ENCODE data around the gene GLDC. TPM values are rescaled to one million over a fixed set of nuclear protein-coding genes. Genes with fewer than 3 reads are reported as not detected.

The GLDC gene
- total RNA-seq, 4 donors from 2014 or later, result 2.4 to 7.4 (median 4.8) TPM

DNA sequence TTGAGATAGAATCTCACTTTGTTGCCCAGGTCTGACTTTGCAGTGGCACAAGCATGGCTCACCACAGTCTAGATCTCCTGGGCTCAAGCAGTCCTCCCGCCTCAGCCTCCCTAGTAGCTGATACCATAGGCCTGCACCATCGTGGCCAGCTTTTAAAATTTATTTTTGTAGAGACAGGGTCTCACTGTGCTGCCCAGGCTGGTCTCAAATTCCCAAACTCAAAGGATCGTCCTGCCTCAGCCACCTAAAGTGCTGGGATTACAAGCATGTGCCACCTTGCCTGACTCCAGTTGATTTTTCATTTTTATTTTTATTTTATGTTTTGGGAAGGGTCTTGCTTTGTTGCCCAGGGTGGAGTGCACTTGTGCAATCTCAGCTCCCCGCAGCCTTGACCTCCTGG lies 41.7 kb upstream of the GLDC start:
- Histone ChIP-seq H3K9me3 (no peaks in the 10 kb centered on the region), H3K4me3 (no peak overlapping the region), H3K27ac (no peak overlapping the region), H3K27me3 (no peaks in the 10 kb centered on the region), H3K4me1 (peaks cover 8% of the 10 kb centered on the region), H3K36me3 (no peaks in the 10 kb centered on the region)
- no peak for TF ChIP-seq EP300 (IDR thresholded peaks at IDR 0.05)
- TF ChIP-seq POLR2A (IDR thresholded peaks at IDR 0.05), result no peak
- no peak for TF ChIP-seq POLR2AphosphoS5 (IDR thresholded peaks at IDR 0.05)
- TF ChIP-seq, protein P1, sequence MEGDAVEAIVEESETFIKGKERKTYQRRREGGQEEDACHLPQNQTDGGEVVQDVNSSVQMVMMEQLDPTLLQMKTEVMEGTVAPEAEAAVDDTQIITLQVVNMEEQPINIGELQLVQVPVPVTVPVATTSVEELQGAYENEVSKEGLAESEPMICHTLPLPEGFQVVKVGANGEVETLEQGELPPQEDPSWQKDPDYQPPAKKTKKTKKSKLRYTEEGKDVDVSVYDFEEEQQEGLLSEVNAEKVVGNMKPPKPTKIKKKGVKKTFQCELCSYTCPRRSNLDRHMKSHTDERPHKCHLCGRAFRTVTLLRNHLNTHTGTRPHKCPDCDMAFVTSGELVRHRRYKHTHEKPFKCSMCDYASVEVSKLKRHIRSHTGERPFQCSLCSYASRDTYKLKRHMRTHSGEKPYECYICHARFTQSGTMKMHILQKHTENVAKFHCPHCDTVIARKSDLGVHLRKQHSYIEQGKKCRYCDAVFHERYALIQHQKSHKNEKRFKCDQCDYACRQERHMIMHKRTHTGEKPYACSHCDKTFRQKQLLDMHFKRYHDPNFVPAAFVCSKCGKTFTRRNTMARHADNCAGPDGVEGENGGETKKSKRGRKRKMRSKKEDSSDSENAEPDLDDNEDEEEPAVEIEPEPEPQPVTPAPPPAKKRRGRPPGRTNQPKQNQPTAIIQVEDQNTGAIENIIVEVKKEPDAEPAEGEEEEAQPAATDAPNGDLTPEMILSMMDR (IDR thresholded peaks at IDR 0.05), result no peak
- no peak for DNase-seq (ENCODE audit: low spot score in 2 of 2)
- 92% methylated on average over 4 of the region's 4 CpGs for WGBS

GRCh38 chr9:6686396-6686795 lies 40.9 kb upstream of the GLDC start:
- no peak for TF ChIP-seq POLR2A (IDR thresholded peaks at IDR 0.05)
- no peak for TF ChIP-seq POLR2AphosphoS5 (IDR thresholded peaks at IDR 0.05)
- TF ChIP-seq EP300 (IDR thresholded peaks at IDR 0.05), result no peak
- TF ChIP-seq, protein P1 (IDR thresholded peaks at IDR 0.05), result no peak
- no peaks in the 10 kb centered on the region for H3K36me3 ChIP-seq
- H3K4me1 ChIP-seq, result peaks cover 10% of the 10 kb centered on the region
- H3K27ac ChIP-seq, result no peak overlapping the region
- no peaks in the 10 kb centered on the region for H3K9me3 ChIP-seq
- WGBS, result 42% methylated on average over 3 of the region's 3 CpGs
- DNase-seq (ENCODE audit: low spot score in 2 of 2), result no peak
- H3K27me3 ChIP-seq, result no peaks in the 10 kb centered on the region
- H3K4me3 ChIP-seq, result no peak overlapping the region

DNA sequence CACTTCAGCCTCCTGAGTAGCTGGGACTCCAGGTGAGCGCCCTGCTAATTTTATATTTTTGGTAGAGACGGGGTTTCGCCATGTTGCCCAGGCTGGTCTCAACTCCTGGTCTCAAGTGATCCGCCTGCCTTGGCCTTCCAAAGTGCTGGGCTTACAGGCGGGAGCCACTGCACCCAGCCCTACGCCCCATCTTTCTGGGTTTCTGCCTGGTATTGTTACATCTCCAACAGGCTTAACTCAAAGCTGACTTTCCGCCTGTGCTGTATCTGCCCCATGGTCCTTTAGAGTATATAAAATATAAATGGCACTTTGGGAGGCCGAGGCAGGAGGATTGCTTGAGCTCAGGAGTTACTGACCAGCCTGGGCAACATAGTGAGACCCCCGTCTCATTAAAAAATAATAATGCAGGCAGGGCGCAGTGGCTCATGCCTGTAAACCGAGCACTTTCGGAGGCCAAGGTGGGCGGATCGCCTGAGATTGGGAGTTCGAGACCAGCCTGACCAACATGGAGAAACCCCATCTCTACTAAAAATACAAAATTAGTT lies 36.5 kb upstream of the GLDC start:
- Histone ChIP-seq H3K27me3 (no peaks in the 10 kb centered on the region), H3K27ac (peak overlapping the region; percentile 87), H3K4me3 (peak overlapping the region; percentile 52), H3K9me3 (no peaks in the 10 kb centered on the region), H3K4me1 (peaks cover 10% of the 10 kb centered on the region), H3K36me3 (no peaks in the 10 kb centered on the region)
- TF ChIP-seq POLR2AphosphoS5 (IDR thresholded peaks at IDR 0.05) (no peak), EP300 (IDR thresholded peaks at IDR 0.05) (no peak), POLR2A (IDR thresholded peaks at IDR 0.05) (no peak)
- TF ChIP-seq, protein P1 (IDR thresholded peaks at IDR 0.05), result no peak
- WGBS, result 42% methylated on average over 15 of the region's 15 CpGs
- DNase-seq (ENCODE audit: low spot score in 2 of 2), result no peak

DNA sequence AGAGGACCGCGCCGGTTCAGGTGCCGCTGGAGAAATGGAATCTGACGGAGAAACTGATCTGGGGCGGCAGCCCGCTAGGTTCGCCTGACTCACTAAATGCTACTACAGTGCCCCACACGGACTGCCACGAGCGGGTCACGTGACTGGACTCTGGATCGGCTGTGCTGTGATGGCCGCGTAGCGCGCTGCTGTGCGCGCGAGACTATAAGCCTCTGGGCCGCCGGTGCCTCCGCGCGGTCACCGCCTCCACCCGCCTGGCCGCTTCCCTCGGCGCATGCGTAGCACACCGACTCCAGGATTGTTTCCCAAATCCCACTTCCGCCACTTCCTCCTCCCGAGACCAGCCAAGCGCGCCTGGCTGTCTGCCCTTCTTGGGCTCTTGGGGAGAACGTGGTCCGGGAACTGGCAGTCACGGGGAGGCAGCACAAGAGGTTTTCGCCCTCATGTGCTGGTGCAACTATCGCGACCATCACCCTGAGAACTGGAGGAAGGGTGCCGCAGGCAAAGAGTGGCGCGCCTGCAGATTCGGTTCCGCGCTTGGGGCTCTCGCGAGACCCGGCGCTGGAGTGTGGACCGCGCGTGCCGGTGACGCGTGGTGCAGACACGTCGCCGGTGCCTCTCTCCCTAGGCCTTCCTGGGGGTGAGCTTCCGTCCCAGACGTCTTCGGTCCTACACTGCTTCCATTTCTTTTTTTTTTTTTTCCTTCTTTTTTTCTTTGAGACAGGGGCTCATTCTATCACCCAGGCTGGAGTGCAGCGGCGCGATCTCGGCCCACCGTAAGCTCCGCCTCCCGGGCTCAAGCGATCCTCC lies 35.8 kb upstream of the GLDC start:
- TF ChIP-seq, protein P1 (IDR thresholded peaks at IDR 0.05), result no peak
- TF ChIP-seq POLR2A (IDR thresholded peaks at IDR 0.05) (peak; percentile 24 to 67), POLR2AphosphoS5 (IDR thresholded peaks at IDR 0.05) (peak in 2 of 3 donors; percentile 61 to 95), EP300 (IDR thresholded peaks at IDR 0.05) (no peak)
- DNase-seq (ENCODE audit: low spot score in 2 of 2), result peak; percentile 97 to 98
- H3K27ac ChIP-seq, result peak overlapping the region; percentile 87
- H3K4me3 ChIP-seq, result peak overlapping the region; percentile 52
- H3K27me3 ChIP-seq, result no peaks in the 10 kb centered on the region
- peaks cover 7% of the 10 kb centered on the region for H3K4me1 ChIP-seq
- 0% methylated on average over 43 of the region's 72 CpGs for WGBS
- no peaks in the 10 kb centered on the region for H3K9me3 ChIP-seq
- H3K36me3 ChIP-seq, result no peaks in the 10 kb centered on the region

DNA sequence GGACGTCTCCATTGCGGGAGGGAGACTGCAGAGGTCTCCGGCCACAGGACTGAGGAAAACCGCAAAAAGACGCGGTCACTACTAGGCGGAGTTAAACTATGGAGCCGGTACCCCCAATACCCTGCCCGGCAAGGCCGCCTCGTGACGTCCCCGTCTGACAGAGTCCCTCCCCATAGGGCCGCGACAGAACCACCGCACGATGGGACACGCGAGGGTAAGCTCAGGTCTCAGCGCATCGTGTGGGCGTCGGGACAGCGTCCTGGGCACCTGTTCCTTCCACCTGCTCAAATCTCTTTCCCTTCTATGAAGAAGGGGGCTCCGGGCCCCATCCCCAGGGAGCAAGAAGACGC lies 35.2 kb upstream of the GLDC start:
- DNase-seq (ENCODE audit: low spot score in 2 of 2), result peak in 1 of 2 donors; percentile 90
- Histone ChIP-seq H3K27me3 (no peaks in the 10 kb centered on the region), H3K9me3 (no peaks in the 10 kb centered on the region), H3K27ac (peak overlapping the region; percentile 87), H3K4me1 (peaks cover 4% of the 10 kb centered on the region), H3K4me3 (peak overlapping the region; percentile 52), H3K36me3 (no peaks in the 10 kb centered on the region)
- TF ChIP-seq, protein P1 (IDR thresholded peaks at IDR 0.05), result no peak
- TF ChIP-seq POLR2A (IDR thresholded peaks at IDR 0.05) (no peak), EP300 (IDR thresholded peaks at IDR 0.05) (no peak), POLR2AphosphoS5 (IDR thresholded peaks at IDR 0.05) (no peak)
- 2% methylated on average over 8 of the region's 26 CpGs for WGBS

Measured in suprapubic skin (tissue), 4 donors.